ENCODE measurements around the gene PRR29. TPM values are rescaled to one million over a fixed set of nuclear protein-coding genes. Genes with fewer than 3 reads are reported as not detected.

The PRR29 gene
- total RNA-seq, 4 donors from 2014 or later = 0.09 TPM; not detected in 3

DNA sequence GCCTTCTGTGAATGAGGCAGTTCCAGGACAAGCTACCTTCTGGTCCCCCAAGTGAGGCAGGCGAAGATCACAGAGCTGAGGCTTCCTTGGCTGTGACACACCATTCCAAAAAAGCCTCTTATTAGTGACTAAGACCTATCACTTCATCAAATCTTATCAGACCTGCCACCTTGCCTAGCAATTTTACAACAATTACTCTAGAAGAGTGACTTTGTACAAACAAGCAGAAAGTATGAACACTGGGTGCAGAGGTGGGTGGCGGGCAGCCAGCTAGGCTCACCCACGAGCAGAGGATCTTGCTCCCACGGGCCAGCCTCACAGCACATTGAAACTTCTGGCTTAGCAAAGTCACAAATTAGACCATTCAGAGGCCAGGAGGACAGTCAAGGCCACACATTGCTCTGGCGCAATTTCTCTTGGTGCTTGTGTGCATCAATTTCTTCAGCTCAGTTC lies 24.5 kb downstream of the PRR29 start:
- H3K27me3 ChIP-seq = no peaks in the 10 kb centered on the region
- no peaks in the 10 kb centered on the region for H3K36me3 ChIP-seq
- H3K9me3 ChIP-seq = no peaks in the 10 kb centered on the region
- intact Hi-C loops (cut with DNase I) = loop anchor here (10.0 kb wide), 1 partner anchor 98 kb away; no protein-coding TSS in a partner anchor
- H3K4me3 ChIP-seq = no peak overlapping the region
- DNase-seq = no peak
- TF ChIP-seq CTCF (IDR thresholded peaks at IDR 0.05) = no peak
- 67 to 76% methylated on average over 2 to 5 of the region's 5 CpGs for WGBS, 2 donors
- no peak overlapping the region for H3K27ac ChIP-seq
- H3K4me1 ChIP-seq = peaks cover 0 to 29% (median 4%) of the 10 kb centered on the region in 3 donors

- H3K27ac ChIP-seq = peak overlapping the region in 1 of 4 donors; percentile 1
- no peak overlapping the region for H3K4me3 ChIP-seq
- DNase-seq = no peak
- WGBS, 2 donors = 63 to 66% methylated on average over 8 of the region's 8 CpGs
- H3K4me1 ChIP-seq = peaks cover 0 to 29% (median 4%) of the 10 kb centered on the region in 3 donors
- intact Hi-C loops (cut with DNase I) = loop anchor here (10.0 kb wide), 1 partner anchor 99 kb away; no protein-coding TSS in a partner anchor
- no peaks in the 10 kb centered on the region for H3K27me3 ChIP-seq
- TF ChIP-seq CTCF (IDR thresholded peaks at IDR 0.05) (no peak), POLR2A (IDR thresholded peaks at IDR 0.05) (no peak)
- no peaks in the 10 kb centered on the region for H3K9me3 ChIP-seq
- H3K36me3 ChIP-seq = no peaks in the 10 kb centered on the region
Measured at GRCh38 chr17:64024215-64024654, 26.1 kb downstream of the PRR29 start.

- no peak for DNase-seq
- peak overlapping the region in 3 of 4 donors; percentile 10 to 52 (median 48) for H3K27ac ChIP-seq
Measured at GRCh38 chr17:64024781-64025731, 26.9 kb downstream of the PRR29 start.

GRCh38 chr17:64025732-64026294 lies 27.7 kb downstream of the PRR29 start:
- 1 to 2% methylated on average over 13 to 15 of the region's 21 CpGs for WGBS, 2 donors
- H3K4me3 ChIP-seq = peak overlapping the region in 2 of 4 donors; percentile 21 to 50

More at GRCh38 chr17:64024781-64025731, 26.9 kb downstream of the PRR29 start:
- H3K9me3 ChIP-seq = no peaks in the 10 kb centered on the region
- intact Hi-C loops (cut with DNase I) = loop anchor here (10.0 kb wide), 1 partner anchor 100 kb away; no protein-coding TSS in a partner anchor
- WGBS, 2 donors = 59 to 66% methylated on average over 10 to 14 of the region's 19 CpGs
- H3K27me3 ChIP-seq = no peaks in the 10 kb centered on the region
- H3K4me3 ChIP-seq = peak overlapping the region in 1 of 4 donors; percentile 50
- no peak for TF ChIP-seq CTCF (IDR thresholded peaks at IDR 0.05)
- TF ChIP-seq POLR2A (IDR thresholded peaks at IDR 0.05) = no peak
- peaks cover 0 to 26% (median 4%) of the 10 kb centered on the region in 3 donors for H3K4me1 ChIP-seq
- H3K36me3 ChIP-seq = no peaks in the 10 kb centered on the region

More at GRCh38 chr17:64025732-64026294, 27.7 kb downstream of the PRR29 start:
- no peaks in the 10 kb centered on the region for H3K27me3 ChIP-seq
- DNase-seq = peak; percentile 18
- peak overlapping the region in 3 of 4 donors; percentile 10 to 52 (median 48) for H3K27ac ChIP-seq
- H3K9me3 ChIP-seq = no peaks in the 10 kb centered on the region
- TF ChIP-seq POLR2A (IDR thresholded peaks at IDR 0.05) (no peak), CTCF (IDR thresholded peaks at IDR 0.05) (peak; percentile 86 to 98 (median 90))
- intact Hi-C loops (cut with DNase I) = loop anchor here (10.0 kb wide), 1 partner anchor 101 kb away; no protein-coding TSS in a partner anchor
- H3K36me3 ChIP-seq = no peaks in the 10 kb centered on the region
- H3K4me1 ChIP-seq = peaks cover 0 to 20% (median 4%) of the 10 kb centered on the region in 3 donors

Measured in esophagus squamous epithelium (tissue), 5 donors.